SK-MEL-5 (cell line): ENCODE data around the gene KAT6B. TPM values are rescaled to one million over a fixed set of nuclear protein-coding genes. Genes with fewer than 3 reads are reported as not detected.

Experiments used
- DNase-seq: peaks from one replicate; pipeline ENCODE4 v3.0.0-alpha.2; 2016; ENCODE audit warnings: low read depth, low spot score
- in situ Hi-C: cut with HindIII; loops from 2 replicates; pipeline ENCODE4 v1.10.0; 2016; ENCODE audit warnings: low sequenced_read_pairs, high pct_unique_total_duplicates, low pct_unique_long_range_greater_than_20kb
- total RNA-seq: library from RNA; depleted of rRNA; stranded (reverse); fragments of >200 nt; shearing (Covaris generic); gene quantifications from 2 replicates; pipeline ENCODE4 v1.2.3, GENCODE V29; 2014

KAT6B gene
- total RNA-seq, 1 experiment from 2014 or later: 12.0 TPM

GRCh38 chr10:74842301-74842954 is 16.0 kb downstream of the KAT6B start:
- in situ Hi-C loops: no loop called here

GRCh38 chr10:74846958-74847357 is 20.6 kb downstream of the KAT6B start:
- in situ Hi-C loops: no loop called here
- no peak for DNase-seq

More at GRCh38 chr10:74842301-74842954, 16.0 kb downstream of the KAT6B start:
- no peak for DNase-seq

- in situ Hi-C loops: no loop called here
These were observed 25.4 kb downstream of the KAT6B start for GRCh38 chr10:74851831-74852230.

GRCh38 chr10:74852381-74852780 is 26.0 kb downstream of the KAT6B start:
- DNase-seq: no peak
- in situ Hi-C loops: no loop called here

More at GRCh38 chr10:74851831-74852230, 25.4 kb downstream of the KAT6B start:
- DNase-seq: peak; percentile 16

GRCh38 chr10:74854610-74855009 is 28.2 kb downstream of the KAT6B start:
- in situ Hi-C loops: no loop called here
- no peak for DNase-seq

GRCh38 chr10:74855027-74855426 is 28.6 kb downstream of the KAT6B start:
- DNase-seq: no peak
- in situ Hi-C loops: no loop called here

GRCh38 chr10:74855439-74855838 is 29.0 kb downstream of the KAT6B start:
- in situ Hi-C loops: no loop called here
- DNase-seq: no peak

- no peak for DNase-seq
- in situ Hi-C loops: no loop called here
These were observed 30.5 kb downstream of the KAT6B start for GRCh38 chr10:74856940-74857339.

- in situ Hi-C loops: no loop called here
- no peak for DNase-seq
These were observed 31.2 kb downstream of the KAT6B start for GRCh38 chr10:74857586-74857985.

GRCh38 chr10:74859546-74859945 is 33.1 kb downstream of the KAT6B start:
- in situ Hi-C loops: no loop called here
- peak; percentile 45 for DNase-seq

GRCh38 chr10:74862625-74863024 is 36.2 kb downstream of the KAT6B start:
- in situ Hi-C loops: no loop called here
- DNase-seq: no peak

GRCh38 chr10:74863551-74863950 is 37.2 kb downstream of the KAT6B start:
- DNase-seq: no peak
- in situ Hi-C loops: no loop called here

GRCh38 chr10:74867351-74867750 is 41.0 kb downstream of the KAT6B start:
- in situ Hi-C loops: no loop called here
- no peak for DNase-seq

- DNase-seq: no peak
- in situ Hi-C loops: no loop called here
These were observed 42.1 kb downstream of the KAT6B start for GRCh38 chr10:74868392-74868977.

- DNase-seq: no peak
- in situ Hi-C loops: no loop called here
These were observed 43.2 kb downstream of the KAT6B start for GRCh38 chr10:74869635-74870034.

GRCh38 chr10:74870191-74870590 is 43.8 kb downstream of the KAT6B start:
- DNase-seq: no peak
- in situ Hi-C loops: no loop called here

GRCh38 chr10:74871595-74872382 is 45.4 kb downstream of the KAT6B start:
- in situ Hi-C loops: no loop called here
- DNase-seq: no peak

GRCh38 chr10:74873803-74874454 is 47.5 kb downstream of the KAT6B start:
- in situ Hi-C loops: no loop called here
- no peak for DNase-seq
